Measurements from ENCODE around the gene FANCM.

GRCh38 chr14:45238988-45239387 lies 103.3 kb downstream of the FANCM start:
- TF ChIP-seq CTCF (IDR thresholded peaks at IDR 0.05): no peak
- no peak for TF ChIP-seq POLR2AphosphoS5 (IDR thresholded peaks at IDR 0.05)
- TF ChIP-seq POLR2A (IDR thresholded peaks at IDR 0.05): no peak
- no peak for TF ChIP-seq EP300 (IDR thresholded peaks at IDR 0.05)

Measured in suprapubic skin (tissue), 4 donors.